ENCODE data around the gene METTL25. TPM values are rescaled to one million over a fixed set of nuclear protein-coding genes. Genes with fewer than 3 reads are reported as not detected.

The METTL25 gene
- total and polyA plus RNA-seq, 2 experiments from 2014 or later: 9.1 to 14.5 TPM

GRCh38 chr12:82474181-82474797 is 116.0 kb downstream of the METTL25 start:
- H3K36me3 ChIP-seq: no peaks in the 10 kb centered on the region
- no peak for TF ChIP-seq CTCF (IDR thresholded peaks at IDR 0.05; ENCODE audit: low read depth, low read length)
- H3K4me1 ChIP-seq (ENCODE audit: low read depth): no peaks in the 10 kb centered on the region
- H3K27me3 ChIP-seq: no peaks in the 10 kb centered on the region
- H3K9me3 ChIP-seq (ENCODE audit: low read depth): no peaks in the 10 kb centered on the region
- no peak overlapping the region for H3K27ac ChIP-seq
- no peak for DNase-seq (ENCODE audit: low read depth in 1 of 2, low spot score in 1 of 2)
- no peak overlapping the region for H3K4me3 ChIP-seq

GRCh38 chr12:82474798-82475184 is 116.5 kb downstream of the METTL25 start:
- TF ChIP-seq CTCF (IDR thresholded peaks at IDR 0.05; ENCODE audit: low read depth, low read length): no peak
- no peaks in the 10 kb centered on the region for H3K4me1 ChIP-seq (ENCODE audit: low read depth)
- H3K27me3 ChIP-seq: no peaks in the 10 kb centered on the region
- no peaks in the 10 kb centered on the region for H3K9me3 ChIP-seq (ENCODE audit: low read depth)
- no peak overlapping the region for H3K27ac ChIP-seq
- no peaks in the 10 kb centered on the region for H3K36me3 ChIP-seq
- DNase-seq (ENCODE audit: low read depth in 1 of 2, low spot score in 1 of 2): peak in 1 of 2 donors; percentile 12
- no peak overlapping the region for H3K4me3 ChIP-seq

- Histone ChIP-seq H3K27me3 (no peaks in the 10 kb centered on the region), H3K4me3 (no peak overlapping the region), H3K36me3 (no peaks in the 10 kb centered on the region), H3K9me3 (ENCODE audit: low read depth) (no peaks in the 10 kb centered on the region), H3K4me1 (ENCODE audit: low read depth) (no peaks in the 10 kb centered on the region), H3K27ac (no peak overlapping the region)
- no peak for DNase-seq (ENCODE audit: low read depth in 1 of 2, low spot score in 1 of 2)
- TF ChIP-seq CTCF (IDR thresholded peaks at IDR 0.05; ENCODE audit: low read depth, low read length): no peak
Observed at GRCh38 chr12:82475211-82475610, 116.9 kb downstream of the METTL25 start.

GRCh38 chr12:82476511-82476910 is 118.2 kb downstream of the METTL25 start:
- Histone ChIP-seq H3K27me3 (no peaks in the 10 kb centered on the region), H3K36me3 (no peaks in the 10 kb centered on the region), H3K4me1 (ENCODE audit: low read depth) (no peaks in the 10 kb centered on the region), H3K9me3 (ENCODE audit: low read depth) (no peaks in the 10 kb centered on the region), H3K4me3 (no peak overlapping the region), H3K27ac (no peak overlapping the region)
- no peak for DNase-seq (ENCODE audit: low read depth in 1 of 2, low spot score in 1 of 2)
- no peak for TF ChIP-seq CTCF (IDR thresholded peaks at IDR 0.05; ENCODE audit: low read depth, low read length)

GRCh38 chr12:82479511-82479910 is 121.2 kb downstream of the METTL25 start:
- Histone ChIP-seq H3K4me1 (ENCODE audit: low read depth) (no peaks in the 10 kb centered on the region), H3K27me3 (no peaks in the 10 kb centered on the region), H3K36me3 (no peaks in the 10 kb centered on the region), H3K27ac (no peak overlapping the region), H3K4me3 (no peak overlapping the region), H3K9me3 (ENCODE audit: low read depth) (no peaks in the 10 kb centered on the region)
- no peak for TF ChIP-seq CTCF (IDR thresholded peaks at IDR 0.05; ENCODE audit: low read depth, low read length)
- DNase-seq (ENCODE audit: low read depth in 1 of 2, low spot score in 1 of 2): peak in 1 of 2 donors; percentile 76

Data from cardiac muscle cell (in vitro differentiated cells and primary cell).